IPS-18a (cell line): ENCODE data around the gene KIF26A.

Source experiments
- H3K27ac ChIP-seq: one replicate; pipeline ENCODE4 v1.5.1; 2013; ENCODE audit warnings: low read length
- H3K27me3 ChIP-seq: one replicate; pipeline ENCODE4 v1.6.1; 2013; ENCODE audit warnings: mild to moderate bottlenecking, low read length; ENCODE audit not compliant: control insufficient read depth, insufficient read depth
- H3K36me3 ChIP-seq: one replicate; pipeline ENCODE4 v1.6.1; 2013; ENCODE audit warnings: low read depth, low read length; ENCODE audit not compliant: control insufficient read depth
- H3K4me1 ChIP-seq: one replicate; pipeline ENCODE4 v1.6.1; 2013; ENCODE audit warnings: low read depth, low read length; ENCODE audit not compliant: control insufficient read depth
- H3K4me3 ChIP-seq: one replicate; pipeline ENCODE4 v1.5.1; 2013; ENCODE audit warnings: low read length
- H3K9ac ChIP-seq: one replicate; pipeline ENCODE4 v1.6.1; 2013; ENCODE audit warnings: mild to moderate bottlenecking, low read length, moderate library complexity
- H3K9me3 ChIP-seq: one replicate; pipeline ENCODE4 v1.6.1; 2013; ENCODE audit warnings: low read depth, low read length; ENCODE audit not compliant: control insufficient read depth

Gene KIF26A

GRCh38 chr14:104216457-104216856 is 78.1 kb downstream of the KIF26A start:
- Histone ChIP-seq H3K9ac (no peak overlapping the region), H3K27ac (no peak overlapping the region), H3K4me3 (no peak overlapping the region), H3K4me1 (peaks cover 10% of the 10 kb centered on the region), H3K9me3 (no peaks in the 10 kb centered on the region), H3K36me3 (no peaks in the 10 kb centered on the region), H3K27me3 (no peaks in the 10 kb centered on the region)

DNA sequence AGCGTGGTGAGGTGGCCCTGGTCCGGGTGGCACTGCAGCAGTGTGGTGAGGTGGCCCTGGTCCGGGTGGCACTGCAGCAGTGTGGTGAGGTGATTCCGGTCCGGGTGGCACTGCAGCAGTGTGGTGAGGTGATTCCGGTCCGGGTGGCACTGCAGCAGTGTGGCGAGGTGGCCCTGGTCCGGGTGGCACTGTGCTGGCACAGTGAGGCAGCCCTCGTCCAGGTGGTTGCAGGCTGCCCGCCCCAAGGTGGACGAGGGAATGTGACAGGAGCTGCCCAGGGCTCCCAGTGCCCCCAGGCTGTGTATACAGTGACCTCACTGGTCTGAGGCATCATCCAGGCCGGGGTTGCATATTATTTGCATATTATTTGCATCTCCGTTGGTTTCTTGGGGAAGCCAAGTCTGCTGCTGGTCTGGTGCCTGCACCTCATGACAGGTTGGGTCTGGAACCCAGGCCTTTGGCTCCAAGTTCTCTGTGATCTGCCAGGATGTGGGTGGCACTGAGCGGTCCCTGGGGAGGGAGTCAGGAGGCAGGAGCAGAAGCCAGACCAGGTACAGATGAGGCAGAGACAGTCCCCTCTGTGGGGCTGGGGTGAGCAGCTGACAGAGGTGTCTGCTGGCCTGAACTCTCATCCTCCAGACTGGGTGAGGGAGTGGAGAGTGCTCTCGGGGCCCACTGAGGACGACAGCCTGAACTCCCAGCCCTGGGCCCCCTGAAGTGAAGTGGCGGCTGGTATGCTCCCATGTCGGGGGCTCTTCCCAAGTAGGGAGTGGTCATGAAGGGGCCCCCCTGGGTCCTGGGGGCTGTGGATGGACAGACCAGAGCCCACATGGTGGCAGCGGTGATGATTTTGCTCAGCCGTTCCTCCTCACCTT is 79.3 kb downstream of the KIF26A start:
- H3K27me3 ChIP-seq = no peaks in the 10 kb centered on the region
- H3K9ac ChIP-seq = no peak overlapping the region
- H3K4me3 ChIP-seq = no peak overlapping the region
- no peak overlapping the region for H3K27ac ChIP-seq
- H3K36me3 ChIP-seq = no peaks in the 10 kb centered on the region
- H3K9me3 ChIP-seq = no peaks in the 10 kb centered on the region
- H3K4me1 ChIP-seq = peaks cover 10% of the 10 kb centered on the region

- no peak overlapping the region for H3K9ac ChIP-seq
These were observed 80.2 kb downstream of the KIF26A start for GRCh38 chr14:104218361-104219180.

GRCh38 chr14:104219731-104220214 is 81.4 kb downstream of the KIF26A start:
- no peaks in the 10 kb centered on the region for H3K27me3 ChIP-seq
- H3K36me3 ChIP-seq = no peaks in the 10 kb centered on the region
- H3K4me3 ChIP-seq = no peak overlapping the region

More at GRCh38 chr14:104218361-104219180, 80.2 kb downstream of the KIF26A start:
- Histone ChIP-seq H3K36me3 (no peaks in the 10 kb centered on the region), H3K4me3 (no peak overlapping the region), H3K4me1 (peaks cover 10% of the 10 kb centered on the region), H3K27me3 (no peaks in the 10 kb centered on the region), H3K9me3 (no peaks in the 10 kb centered on the region), H3K27ac (no peak overlapping the region)

GRCh38 chr14:104220215-104221070 is 82.1 kb downstream of the KIF26A start:
- H3K36me3 ChIP-seq = no peaks in the 10 kb centered on the region
- H3K27me3 ChIP-seq = no peaks in the 10 kb centered on the region
- H3K9ac ChIP-seq = no peak overlapping the region
- peaks cover 10% of the 10 kb centered on the region for H3K4me1 ChIP-seq
- no peak overlapping the region for H3K27ac ChIP-seq
- no peaks in the 10 kb centered on the region for H3K9me3 ChIP-seq
- H3K4me3 ChIP-seq = no peak overlapping the region

More at GRCh38 chr14:104219731-104220214, 81.4 kb downstream of the KIF26A start:
- Histone ChIP-seq H3K4me1 (peaks cover 10% of the 10 kb centered on the region), H3K9me3 (no peaks in the 10 kb centered on the region), H3K9ac (no peak overlapping the region), H3K27ac (no peak overlapping the region)

DNA sequence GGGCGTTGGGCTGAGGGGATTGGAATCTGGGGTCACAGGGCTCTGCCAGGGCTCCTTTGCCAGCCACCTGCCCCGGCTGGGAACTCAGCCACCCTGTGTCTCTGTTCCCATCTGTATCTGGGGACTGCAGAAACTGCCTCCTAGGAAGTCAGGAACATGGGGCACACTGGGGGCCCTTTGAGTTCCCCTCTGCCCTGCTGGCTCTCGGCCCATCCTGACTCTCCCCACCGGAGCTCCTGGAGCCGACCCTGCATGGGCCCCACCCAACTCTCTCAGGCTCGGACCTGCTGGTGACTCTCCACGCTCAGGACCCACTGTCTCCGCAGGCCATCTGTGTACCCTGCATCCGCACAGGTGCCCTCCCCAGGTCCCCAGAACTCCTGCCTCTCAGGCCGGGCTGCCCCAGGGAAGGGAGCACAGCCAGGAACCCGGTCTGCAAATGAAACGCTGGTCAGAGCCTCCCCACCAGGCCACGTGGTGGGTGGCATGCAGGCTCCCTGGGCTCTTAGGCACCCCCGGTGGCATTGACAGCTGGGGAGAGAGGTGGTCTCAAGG is 82.8 kb downstream of the KIF26A start:
- Histone ChIP-seq H3K9me3 (no peaks in the 10 kb centered on the region), H3K36me3 (no peaks in the 10 kb centered on the region), H3K27ac (no peak overlapping the region), H3K4me3 (no peak overlapping the region), H3K27me3 (no peaks in the 10 kb centered on the region), H3K4me1 (peaks cover 10% of the 10 kb centered on the region), H3K9ac (no peak overlapping the region)

DNA sequence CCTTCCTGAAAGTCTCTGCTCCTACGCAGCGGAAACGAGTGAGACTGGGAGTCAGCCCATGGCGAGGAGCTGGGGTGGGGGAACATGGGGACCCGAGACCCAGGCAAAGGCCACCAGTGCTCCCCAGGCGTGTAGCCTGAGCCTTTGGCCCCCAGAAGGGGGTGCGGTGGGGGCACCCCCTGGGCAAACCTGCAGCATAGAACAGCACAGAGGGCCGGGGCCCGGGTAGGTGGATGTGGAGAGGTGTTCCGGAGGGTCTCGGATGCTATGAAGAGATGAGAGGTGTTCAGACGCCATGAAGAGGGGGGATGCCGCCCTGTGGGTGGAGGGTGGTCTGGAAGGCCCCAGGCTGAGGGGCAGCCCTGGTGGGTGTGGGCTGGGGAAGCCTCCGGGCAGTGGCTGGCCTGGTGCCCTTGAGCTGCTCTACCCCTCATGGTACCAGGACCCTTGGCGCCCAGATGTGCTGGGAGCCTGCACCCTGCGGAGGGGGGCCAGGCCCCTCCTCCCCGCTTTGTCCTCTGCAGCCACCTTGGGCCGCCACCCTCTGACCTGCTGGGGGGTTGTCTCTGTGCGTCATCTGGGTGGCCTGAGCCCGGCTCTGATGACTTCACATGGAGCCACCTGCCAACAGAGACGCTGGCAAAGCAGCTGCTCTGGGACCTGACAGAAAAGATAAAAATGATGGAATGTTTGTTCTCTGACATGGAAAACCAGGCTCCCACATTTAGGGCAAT is 83.4 kb downstream of the KIF26A start:
- no peak overlapping the region for H3K4me3 ChIP-seq
- no peaks in the 10 kb centered on the region for H3K27me3 ChIP-seq
- H3K36me3 ChIP-seq = no peaks in the 10 kb centered on the region
- H3K4me1 ChIP-seq = peaks cover 10% of the 10 kb centered on the region
- no peaks in the 10 kb centered on the region for H3K9me3 ChIP-seq
- H3K9ac ChIP-seq = no peak overlapping the region
- no peak overlapping the region for H3K27ac ChIP-seq

DNA sequence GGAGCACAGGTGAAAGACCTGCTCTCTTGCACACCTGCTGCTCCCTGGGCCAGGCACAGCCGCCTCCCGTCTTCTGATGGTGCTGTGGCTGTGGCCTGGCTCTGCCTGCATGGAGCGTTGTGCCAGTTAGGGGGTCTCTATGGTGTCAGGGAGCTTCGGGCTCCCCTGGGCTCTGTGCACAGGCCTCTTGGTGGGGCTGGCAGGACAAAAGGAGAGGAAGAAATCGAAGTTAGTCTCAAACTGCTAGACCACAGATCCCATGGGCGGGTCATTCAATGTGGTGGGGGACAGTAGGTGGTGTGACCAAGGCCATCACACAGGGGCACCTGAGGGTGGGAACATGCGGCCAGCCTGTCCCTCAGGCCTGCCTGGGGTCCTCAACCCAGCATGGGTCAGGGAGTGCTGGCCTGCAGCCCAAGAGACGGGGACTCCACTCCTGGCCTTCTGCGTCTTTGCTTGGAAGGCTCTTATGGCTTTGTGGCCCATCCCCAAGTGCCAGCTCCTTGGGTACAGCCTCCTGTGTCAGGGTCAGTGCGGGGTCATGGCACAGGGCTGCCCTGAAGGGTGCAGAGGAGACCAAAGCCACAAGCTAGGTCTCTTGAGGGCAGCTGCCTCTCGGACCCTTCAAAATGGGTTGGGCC is 84.1 kb downstream of the KIF26A start:
- Histone ChIP-seq H3K27me3 (no peaks in the 10 kb centered on the region), H3K9me3 (no peaks in the 10 kb centered on the region), H3K36me3 (no peaks in the 10 kb centered on the region), H3K9ac (no peak overlapping the region), H3K4me3 (no peak overlapping the region), H3K4me1 (peaks cover 10% of the 10 kb centered on the region), H3K27ac (no peak overlapping the region)

GRCh38 chr14:104223101-104224041 is 85.0 kb downstream of the KIF26A start:
- H3K9ac ChIP-seq = no peak overlapping the region
- peaks cover 10% of the 10 kb centered on the region for H3K4me1 ChIP-seq
- H3K9me3 ChIP-seq = no peaks in the 10 kb centered on the region
- no peak overlapping the region for H3K27ac ChIP-seq
- H3K27me3 ChIP-seq = no peaks in the 10 kb centered on the region
- H3K36me3 ChIP-seq = no peaks in the 10 kb centered on the region
- no peak overlapping the region for H3K4me3 ChIP-seq
